Left ventricle myocardium superior (tissue), 1 donor: Measurements from ENCODE around the gene PIGM. TPM values are rescaled to one million over a fixed set of nuclear protein-coding genes. Genes with fewer than 3 reads are reported as not detected.
A peak's percentile ranks its signal among the peaks of the same experiment; 100 is the strongest.
"Not testable (repeated sequence)": the region's sequence is repeated elsewhere in the genome, so short reads cannot be mapped to it uniquely, and the experiment has no call there.

Experiments
- ATAC-seq: fragments of 200-7000 bp; cut with Tn5 transposase; one replicate; pipeline ENCODE4 v1.9.1; 2020; ENCODE audit warnings: mild to moderate bottlenecking, moderate library complexity
- DNase-seq: peaks from one replicate; pipeline ENCODE4 v3.0.0-alpha.2; 2020
- intact Hi-C: fragments of 100-400 bp; cut with micrococcal nuclease; formaldehyde crosslinking; loops from one replicate; pipeline ENCODE4 v1.11.0; 2022
- total RNA-seq: library from RNA; stranded (reverse); fragmentation: NEBNext Ultra II Directional; extraction: Animal tissue kit (Norgen Biotek cat#: 25700); gene quantifications from one replicate; pipeline ENCODE4 v1.2.1, GENCODE V29; 2021
- donor health status: DM: no; HTN: yes; CAD: no; lungs with severe emphysema.

Gene PIGM
- total RNA-seq, 1 donor from 2014 or later, result 2.4 TPM

DNA sequence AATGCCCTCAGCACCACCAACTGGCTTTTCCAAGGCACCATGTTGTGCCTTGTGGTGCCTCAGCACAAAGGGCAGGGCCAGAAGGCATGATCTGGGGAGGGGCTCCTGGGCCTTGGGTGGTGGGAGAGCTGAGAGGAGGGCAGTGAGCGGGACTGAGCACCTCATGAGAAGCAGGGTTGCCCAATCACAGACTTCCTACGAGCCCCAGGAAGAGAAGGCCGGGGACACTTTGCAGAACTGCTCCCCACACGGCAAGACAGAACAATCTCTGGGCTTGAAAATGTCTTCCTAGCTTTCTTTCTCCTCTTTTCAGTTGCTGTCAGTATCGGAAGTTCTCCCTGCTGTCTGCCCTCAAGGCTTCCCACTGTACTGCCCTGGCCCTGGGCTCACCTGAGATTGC, 31.4 kb upstream of the PIGM start:
- ATAC-seq (no peak), DNase-seq (no peak)
- intact Hi-C loops, result no loop called here

- ATAC-seq, result peak; percentile 27
- DNase-seq, result no peak
- intact Hi-C loops, result no loop called here
These were observed 30.4 kb upstream of the PIGM start for GRCh38 chr1:160062230-160062532.

GRCh38 chr1:160061369-160062229, 29.8 kb upstream of the PIGM start:
- DNase-seq (no peak), ATAC-seq (peak; percentile 22)
- intact Hi-C loops, result no loop called here

DNA sequence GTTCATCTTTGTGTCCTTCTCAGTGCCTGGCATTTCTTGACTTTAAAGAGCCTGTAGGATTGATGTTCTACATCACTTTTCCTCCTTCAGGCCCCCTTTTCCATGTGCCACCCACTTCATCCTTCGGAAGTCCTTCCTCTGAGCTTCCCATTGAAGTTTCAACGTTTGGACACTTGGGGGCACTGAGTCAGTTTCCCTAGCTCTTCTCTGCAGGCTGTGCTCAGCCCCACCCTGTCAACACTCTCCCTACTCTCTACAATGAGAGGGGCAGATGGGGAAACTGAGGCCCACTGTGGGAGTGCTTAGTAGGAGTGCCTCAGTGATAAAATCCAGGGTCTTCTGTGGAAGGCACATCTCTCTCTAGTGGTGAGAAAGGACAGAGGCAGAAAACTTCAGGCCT, 26.3 kb upstream of the PIGM start:
- intact Hi-C loops, result no loop called here
- DNase-seq (no peak), ATAC-seq (peak; percentile 45)

- intact Hi-C loops, result no loop called here
- ATAC-seq, result no peak
- DNase-seq, result no peak
These were observed 24.9 kb upstream of the PIGM start for GRCh38 chr1:160056648-160057169.

GRCh38 chr1:160053548-160054365, 22.0 kb upstream of the PIGM start:
- intact Hi-C loops, result no loop called here
- DNase-seq (no peak), ATAC-seq (no peak)

GRCh38 chr1:160052936-160053335, 21.1 kb upstream of the PIGM start:
- no peak for ATAC-seq
- intact Hi-C loops, result no loop called here

GRCh38 chr1:160050619-160051018, 18.8 kb upstream of the PIGM start:
- DNase-seq, result no peak
- ATAC-seq, result no peak
- intact Hi-C loops, result no loop called here

More at GRCh38 chr1:160052936-160053335, 21.1 kb upstream of the PIGM start:
- DNase-seq, result no peak

DNA sequence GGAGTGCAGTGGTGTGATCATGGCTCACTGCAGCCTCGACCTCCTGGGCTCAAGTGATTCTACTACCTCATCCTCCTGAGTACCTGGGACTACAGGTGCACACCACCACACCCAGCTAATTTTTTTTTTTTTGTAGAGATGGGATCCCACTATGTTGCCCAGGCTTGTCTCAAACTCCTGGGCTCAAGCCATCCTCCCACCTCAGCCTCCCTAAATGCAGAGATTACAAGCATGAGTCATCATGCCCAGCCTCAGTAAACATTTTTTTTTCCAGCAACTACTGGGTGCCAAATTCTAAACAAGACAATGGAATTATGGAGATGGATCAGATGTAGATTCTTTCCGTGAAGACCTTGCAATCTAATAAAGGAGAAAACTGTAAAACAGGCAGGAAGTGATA, 18.4 kb upstream of the PIGM start:
- intact Hi-C loops, ATAC-seq, DNase-seq: not testable (repeated sequence)

GRCh38 chr1:160049101-160049500, 17.3 kb upstream of the PIGM start:
- intact Hi-C loops, result no loop called here
- no peak for DNase-seq
- no peak for ATAC-seq

GRCh38 chr1:160048335-160048734, 16.5 kb upstream of the PIGM start:
- DNase-seq (no peak), ATAC-seq (no peak)
- intact Hi-C loops, result no loop called here

GRCh38 chr1:160047111-160047991, 15.6 kb upstream of the PIGM start:
- intact Hi-C loops, result no loop called here
- DNase-seq (no peak), ATAC-seq (no peak)

DNA sequence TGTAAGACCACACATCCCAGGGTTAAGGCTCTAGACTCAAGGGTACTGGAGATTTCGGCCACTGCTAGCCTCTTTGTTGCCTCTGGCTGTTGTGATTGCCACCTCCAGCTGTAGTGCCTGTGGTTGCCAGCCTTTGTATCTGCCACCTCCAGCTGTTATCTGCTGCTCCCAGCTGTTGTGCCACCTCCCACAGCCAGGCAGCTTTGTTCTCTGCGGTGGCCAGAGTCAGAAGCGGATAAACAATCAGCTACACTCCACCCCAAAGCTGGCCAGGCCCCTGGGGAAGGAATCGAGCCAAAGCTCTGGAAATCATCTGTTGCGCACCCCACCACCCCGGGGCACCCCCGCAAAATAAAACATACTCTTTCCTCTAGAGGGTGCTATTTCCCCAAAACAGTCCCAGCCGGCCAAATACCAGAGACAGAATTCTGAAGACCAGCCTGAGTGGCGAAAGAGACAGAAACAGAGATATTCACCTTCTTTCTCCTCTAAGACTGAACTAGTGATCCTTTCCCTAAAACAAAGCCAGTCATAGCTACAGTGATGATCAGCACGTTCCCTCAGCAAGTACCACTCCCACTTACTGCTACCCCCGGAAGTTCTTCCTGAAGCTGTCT, 14.8 kb upstream of the PIGM start:
- intact Hi-C loops, result no loop called here
- DNase-seq (peak; percentile 58), ATAC-seq (peak; percentile 88)

GRCh38 chr1:160045653-160046052, 13.9 kb upstream of the PIGM start:
- DNase-seq, result no peak
- intact Hi-C loops, result no loop called here
- no peak for ATAC-seq

DNA sequence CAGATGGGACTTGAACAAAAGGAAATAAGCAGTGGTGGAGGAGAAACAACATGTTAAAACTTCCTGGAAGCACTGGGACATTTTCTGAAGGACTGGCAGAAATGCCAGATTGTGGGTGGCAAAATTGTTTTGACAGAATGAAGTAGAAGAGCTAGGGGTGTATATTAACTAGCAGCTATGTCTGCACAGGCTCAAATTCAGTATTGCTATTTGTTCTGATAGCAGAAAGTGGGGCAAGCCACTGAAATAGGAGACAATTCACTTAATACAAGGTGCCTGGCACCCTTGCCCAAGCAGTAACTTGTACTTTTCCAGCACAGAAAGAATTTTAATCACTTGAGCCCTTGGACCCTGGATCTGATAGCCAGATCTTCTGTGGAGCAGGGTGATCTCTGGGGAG, 11.8 kb upstream of the PIGM start:
- DNase-seq, result no peak
- intact Hi-C loops, result no loop called here
- no peak for ATAC-seq

GRCh38 chr1:160040476-160040875, 8.7 kb upstream of the PIGM start:
- DNase-seq, result no peak
- intact Hi-C loops, result no loop called here
- no peak for ATAC-seq

GRCh38 chr1:160032165-160032820, 503 bp upstream of the PIGM start:
- DNase-seq (no peak), ATAC-seq (peak; percentile 57)
- intact Hi-C loops, result no loop called here

DNA sequence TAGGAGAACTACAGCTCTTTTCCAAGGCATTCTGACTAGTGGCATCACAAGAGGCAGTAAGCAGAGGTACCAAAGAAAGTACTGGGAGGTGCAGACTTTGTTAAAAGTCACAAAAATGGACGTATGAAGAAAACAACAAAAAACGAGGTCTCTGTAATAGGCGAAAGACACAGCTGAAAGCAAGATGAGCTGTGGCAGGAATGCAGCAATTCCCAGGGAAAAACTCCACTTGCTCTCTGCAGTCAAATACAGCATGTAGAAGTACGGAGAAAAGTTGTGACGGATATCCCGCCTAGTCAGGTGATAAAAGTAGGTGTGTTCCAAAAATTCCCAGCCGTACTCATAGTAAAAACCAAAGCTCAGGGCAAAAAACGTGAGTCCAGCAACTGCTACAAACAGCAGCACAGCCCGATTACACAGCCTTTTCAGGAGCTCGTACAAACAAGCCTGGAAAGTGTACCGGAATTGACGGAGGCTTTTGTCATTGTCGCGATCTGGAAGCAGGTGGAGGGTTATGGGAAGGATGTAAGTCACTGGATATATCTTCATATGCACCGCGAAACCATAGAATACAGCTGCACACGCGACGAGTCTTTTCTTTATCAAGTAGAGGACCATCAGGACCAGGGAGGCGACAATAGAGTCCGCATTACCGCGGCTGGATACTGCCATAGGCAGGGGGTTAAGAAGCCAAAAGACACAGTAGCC, 979 bp downstream of the PIGM start:
- no peak for DNase-seq
- intact Hi-C loops, result no loop called here
- peak; percentile 42 for ATAC-seq
